ENCODE data around the gene IKZF4.

The IKZF4 gene

DNA sequence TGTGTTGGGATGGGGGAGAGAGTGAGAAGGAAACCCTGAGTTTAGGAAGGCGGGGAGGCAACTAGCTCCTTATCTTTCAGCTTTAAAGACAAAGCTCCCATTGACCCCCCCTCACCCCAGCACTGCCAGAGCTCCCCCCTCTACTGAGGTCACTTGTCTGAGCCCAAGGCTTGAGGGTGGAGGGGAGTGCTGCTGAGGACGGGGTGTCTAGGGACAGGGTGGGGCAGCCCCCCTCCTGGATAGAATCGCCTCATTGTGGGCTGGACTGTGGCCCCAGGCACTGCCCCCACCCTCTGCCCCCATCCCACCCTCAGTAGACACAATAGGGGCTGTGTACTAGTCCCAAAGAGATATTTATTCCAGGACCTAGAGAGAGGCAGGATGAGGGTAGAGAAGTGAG is 62.1 kb downstream of the IKZF4 start:
- DNase-seq (ENCODE audit: low read depth) = no peak

GRCh38 chr12:56084958-56085543 is 64.2 kb downstream of the IKZF4 start:
- DNase-seq (ENCODE audit: low read depth) = no peak

DNA sequence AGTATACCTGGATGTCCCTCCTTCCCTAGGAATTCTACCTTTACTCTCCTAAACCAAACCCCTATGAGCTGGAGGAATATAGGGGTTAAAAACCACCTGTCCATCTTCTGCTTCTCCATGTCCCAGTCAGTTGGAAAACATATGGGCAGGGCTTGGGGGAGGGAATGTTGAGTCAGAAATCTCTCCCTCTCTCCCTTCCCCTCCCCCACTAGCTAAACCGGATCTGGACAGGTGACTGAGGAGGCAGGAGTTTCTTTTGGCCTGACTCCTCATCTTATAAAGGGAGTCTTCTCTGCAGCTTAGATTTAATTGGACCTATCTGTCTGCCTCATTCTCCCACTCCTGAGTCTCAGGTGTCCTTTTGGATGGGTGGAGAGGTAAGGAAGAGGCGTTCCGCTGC is 65.3 kb downstream of the IKZF4 start:
- DNase-seq (ENCODE audit: low read depth) = no peak

DNA sequence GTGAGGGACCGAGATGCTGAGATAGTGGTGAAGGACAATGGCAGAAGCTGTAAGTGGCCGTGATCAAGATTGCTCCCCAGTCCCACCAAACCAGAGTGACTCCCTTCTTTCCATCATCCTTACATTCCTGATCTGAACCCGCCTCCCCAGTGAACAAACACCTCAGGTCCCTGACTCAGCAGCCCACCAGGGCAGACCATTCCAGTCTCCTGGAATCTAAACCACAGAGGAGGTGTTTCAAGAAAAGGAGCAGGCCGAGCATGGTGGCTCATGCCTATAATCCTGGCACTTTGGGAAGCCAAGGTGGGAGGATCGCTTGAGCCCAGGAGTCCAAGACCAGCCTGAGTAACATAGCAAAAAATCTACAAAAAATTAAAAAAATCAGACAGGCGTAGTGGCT is 65.8 kb downstream of the IKZF4 start:
- DNase-seq (ENCODE audit: low read depth) = no peak

GRCh38 chr12:56087220-56087619 is 66.4 kb downstream of the IKZF4 start:
- DNase-seq (ENCODE audit: low read depth) = no peak

Data from fibroblast of the conjunctiva (primary cell).